Suprapubic skin (tissue), 3 donors: ENCODE results near the gene TRAPPC8.
"Not testable (repeated sequence)": the region's sequence is repeated elsewhere in the genome, so short reads cannot be mapped to it uniquely, and the experiment has no call there.

Source experiments
- EP300 ChIP-seq: sonication (generic); formaldehyde crosslinking; IDR thresholded peaks from one replicate; pipeline ENCODE4 v1.6.1; 2017; ENCODE audit warnings: antibody characterized with exemption
- TF ChIP-seq, protein P1 (sequence below), 2 donors: fragments of 200-600 bp in 1 of 2; fragments of 450-650 bp in 1 of 2; sonication (generic) in 1 of 2; IDR thresholded peaks; one replicate each; pipeline ENCODE4 v1.5.1; 2016 to 2019; ENCODE audit warnings: antibody characterized with exemption in 2 of 2, mild to moderate bottlenecking in 1 of 2, moderate library complexity in 1 of 2

DNA sequence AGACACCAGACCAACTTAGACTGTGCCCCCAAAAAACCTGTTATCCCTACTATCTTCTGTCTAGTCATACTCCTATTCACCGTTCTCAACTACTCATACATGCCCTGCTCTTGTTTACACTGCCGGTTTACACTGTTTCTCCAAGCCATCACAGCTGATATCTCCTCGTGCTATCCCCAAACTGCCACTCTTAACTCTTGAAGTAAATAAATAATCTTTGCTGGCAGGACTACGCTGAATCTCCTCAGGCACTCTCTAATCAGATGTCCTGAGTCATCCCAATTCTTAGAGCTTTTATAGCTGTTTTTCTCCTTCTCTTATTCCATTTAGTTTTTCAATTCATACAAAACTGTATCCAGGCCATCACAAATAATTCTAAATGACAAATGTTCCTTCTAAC, 133.9 kb downstream of the TRAPPC8 start:
- TF ChIP-seq, protein P1, sequence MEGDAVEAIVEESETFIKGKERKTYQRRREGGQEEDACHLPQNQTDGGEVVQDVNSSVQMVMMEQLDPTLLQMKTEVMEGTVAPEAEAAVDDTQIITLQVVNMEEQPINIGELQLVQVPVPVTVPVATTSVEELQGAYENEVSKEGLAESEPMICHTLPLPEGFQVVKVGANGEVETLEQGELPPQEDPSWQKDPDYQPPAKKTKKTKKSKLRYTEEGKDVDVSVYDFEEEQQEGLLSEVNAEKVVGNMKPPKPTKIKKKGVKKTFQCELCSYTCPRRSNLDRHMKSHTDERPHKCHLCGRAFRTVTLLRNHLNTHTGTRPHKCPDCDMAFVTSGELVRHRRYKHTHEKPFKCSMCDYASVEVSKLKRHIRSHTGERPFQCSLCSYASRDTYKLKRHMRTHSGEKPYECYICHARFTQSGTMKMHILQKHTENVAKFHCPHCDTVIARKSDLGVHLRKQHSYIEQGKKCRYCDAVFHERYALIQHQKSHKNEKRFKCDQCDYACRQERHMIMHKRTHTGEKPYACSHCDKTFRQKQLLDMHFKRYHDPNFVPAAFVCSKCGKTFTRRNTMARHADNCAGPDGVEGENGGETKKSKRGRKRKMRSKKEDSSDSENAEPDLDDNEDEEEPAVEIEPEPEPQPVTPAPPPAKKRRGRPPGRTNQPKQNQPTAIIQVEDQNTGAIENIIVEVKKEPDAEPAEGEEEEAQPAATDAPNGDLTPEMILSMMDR (IDR thresholded peaks at IDR 0.05): not testable (repeated sequence)
- TF ChIP-seq EP300: not testable (repeated sequence)
